Measurements from ENCODE around the gene CLIP2.

The CLIP2 gene

GRCh38 chr7:74286131-74286530, 3.1 kb upstream of the CLIP2 start:
- H3K4me1 ChIP-seq (ENCODE audit: control insufficient read depth in 5 of 5, insufficient read depth in 5 of 5, low read length in 5 of 5): peaks cover 4 to 36% (median 28%) of the 10 kb centered on the region in 5 donors
- no peak overlapping the region for H3K27ac ChIP-seq (ENCODE audit: low read depth, low read length)
- H3K27me3 ChIP-seq (ENCODE audit: control insufficient read depth in 5 of 5, insufficient read depth in 4 of 5, low read length in 5 of 5): peaks cover 0 to 7% (median 0%) of the 10 kb centered on the region in 5 donors
- H3K4me3 ChIP-seq (ENCODE audit: low read depth in 1 of 5, low read length in 5 of 5): no peak overlapping the region
- no peak overlapping the region for H3K9ac ChIP-seq (ENCODE audit: low read length in 5 of 5)
- H3K9me3 ChIP-seq (ENCODE audit: control insufficient read depth in 5 of 5, low read length in 5 of 5): no peaks in the 10 kb centered on the region
- no peaks in the 10 kb centered on the region for H3K36me3 ChIP-seq (ENCODE audit: control insufficient read depth in 5 of 5, insufficient read depth in 5 of 5, low read length in 5 of 5)

GRCh38 chr7:74287303-74288033, 1.7 kb upstream of the CLIP2 start:
- H3K9me3 ChIP-seq (ENCODE audit: control insufficient read depth in 5 of 5, low read length in 5 of 5): no peaks in the 10 kb centered on the region
- H3K4me3 ChIP-seq (ENCODE audit: low read depth in 1 of 5, low read length in 5 of 5): no peak overlapping the region
- peaks cover 4 to 36% (median 30%) of the 10 kb centered on the region in 5 donors for H3K4me1 ChIP-seq (ENCODE audit: control insufficient read depth in 5 of 5, insufficient read depth in 5 of 5, low read length in 5 of 5)
- no peak overlapping the region for H3K9ac ChIP-seq (ENCODE audit: low read length in 5 of 5)
- H3K36me3 ChIP-seq (ENCODE audit: control insufficient read depth in 5 of 5, insufficient read depth in 5 of 5, low read length in 5 of 5): no peaks in the 10 kb centered on the region
- no peak overlapping the region for H3K27ac ChIP-seq (ENCODE audit: low read depth, low read length)
- peaks cover 0 to 7% (median 0%) of the 10 kb centered on the region in 5 donors for H3K27me3 ChIP-seq (ENCODE audit: control insufficient read depth in 5 of 5, insufficient read depth in 4 of 5, low read length in 5 of 5)

GRCh38 chr7:74288034-74288881, 949 bp upstream of the CLIP2 start:
- peak overlapping the region; percentile 54 to 73 (median 65) for H3K4me3 ChIP-seq (ENCODE audit: low read depth in 1 of 5, low read length in 5 of 5)
- no peaks in the 10 kb centered on the region for H3K9me3 ChIP-seq (ENCODE audit: control insufficient read depth in 5 of 5, low read length in 5 of 5)
- H3K27me3 ChIP-seq (ENCODE audit: control insufficient read depth in 5 of 5, insufficient read depth in 4 of 5, low read length in 5 of 5): peaks cover 0 to 7% (median 0%) of the 10 kb centered on the region in 5 donors
- H3K36me3 ChIP-seq (ENCODE audit: control insufficient read depth in 5 of 5, insufficient read depth in 5 of 5, low read length in 5 of 5): no peaks in the 10 kb centered on the region
- H3K4me1 ChIP-seq (ENCODE audit: control insufficient read depth in 5 of 5, insufficient read depth in 5 of 5, low read length in 5 of 5): peaks cover 4 to 43% (median 31%) of the 10 kb centered on the region in 5 donors
- no peak overlapping the region for H3K27ac ChIP-seq (ENCODE audit: low read depth, low read length)
- peak overlapping the region in 2 of 5 donors; percentile 9 to 45 for H3K9ac ChIP-seq (ENCODE audit: low read length in 5 of 5)

- peaks cover 0 to 7% (median 0%) of the 10 kb centered on the region in 5 donors for H3K27me3 ChIP-seq (ENCODE audit: control insufficient read depth in 5 of 5, insufficient read depth in 4 of 5, low read length in 5 of 5)
- no peaks in the 10 kb centered on the region for H3K36me3 ChIP-seq (ENCODE audit: control insufficient read depth in 5 of 5, insufficient read depth in 5 of 5, low read length in 5 of 5)
- H3K9ac ChIP-seq (ENCODE audit: low read length in 5 of 5): peak overlapping the region in 4 of 5 donors; percentile 48 to 79 (median 72)
- H3K4me1 ChIP-seq (ENCODE audit: control insufficient read depth in 5 of 5, insufficient read depth in 5 of 5, low read length in 5 of 5): peaks cover 4 to 51% (median 41%) of the 10 kb centered on the region in 5 donors
- no peak overlapping the region for H3K27ac ChIP-seq (ENCODE audit: low read depth, low read length)
- no peaks in the 10 kb centered on the region for H3K9me3 ChIP-seq (ENCODE audit: control insufficient read depth in 5 of 5, low read length in 5 of 5)
- H3K4me3 ChIP-seq (ENCODE audit: low read depth in 1 of 5, low read length in 5 of 5): peak overlapping the region in 4 of 5 donors; percentile 63 to 76 (median 70)
Observed at GRCh38 chr7:74289659-74290552, 699 bp downstream of the CLIP2 start.

- H3K4me3 ChIP-seq (ENCODE audit: low read depth in 1 of 5, low read length in 5 of 5): peak overlapping the region in 4 of 5 donors; percentile 63 to 76 (median 70)
- H3K27ac ChIP-seq (ENCODE audit: low read depth, low read length): no peak overlapping the region
- peaks cover 0 to 7% (median 0%) of the 10 kb centered on the region in 5 donors for H3K27me3 ChIP-seq (ENCODE audit: control insufficient read depth in 5 of 5, insufficient read depth in 4 of 5, low read length in 5 of 5)
- H3K36me3 ChIP-seq (ENCODE audit: control insufficient read depth in 5 of 5, insufficient read depth in 5 of 5, low read length in 5 of 5): no peaks in the 10 kb centered on the region
- peak overlapping the region in 4 of 5 donors; percentile 48 to 79 (median 72) for H3K9ac ChIP-seq (ENCODE audit: low read length in 5 of 5)
- H3K4me1 ChIP-seq (ENCODE audit: control insufficient read depth in 5 of 5, insufficient read depth in 5 of 5, low read length in 5 of 5): peaks cover 6 to 54% (median 41%) of the 10 kb centered on the region in 5 donors
- H3K9me3 ChIP-seq (ENCODE audit: control insufficient read depth in 5 of 5, low read length in 5 of 5): no peaks in the 10 kb centered on the region
Observed at GRCh38 chr7:74290553-74290950, 1.3 kb downstream of the CLIP2 start.

- Histone ChIP-seq H3K9ac (ENCODE audit: low read length in 5 of 5) (no peak overlapping the region), H3K27me3 (ENCODE audit: control insufficient read depth in 5 of 5, insufficient read depth in 4 of 5, low read length in 5 of 5) (peaks cover 0 to 7% (median 0%) of the 10 kb centered on the region in 5 donors), H3K4me3 (ENCODE audit: low read depth in 1 of 5, low read length in 5 of 5) (peak overlapping the region in 3 of 5 donors; percentile 63 to 76 (median 73)), H3K4me1 (ENCODE audit: control insufficient read depth in 5 of 5, insufficient read depth in 5 of 5, low read length in 5 of 5) (peaks cover 6 to 54% (median 41%) of the 10 kb centered on the region in 5 donors), H3K36me3 (ENCODE audit: control insufficient read depth in 5 of 5, insufficient read depth in 5 of 5, low read length in 5 of 5) (no peaks in the 10 kb centered on the region), H3K27ac (ENCODE audit: low read depth, low read length) (no peak overlapping the region), H3K9me3 (ENCODE audit: control insufficient read depth in 5 of 5, low read length in 5 of 5) (no peaks in the 10 kb centered on the region)
Observed at GRCh38 chr7:74290981-74291441, 1.8 kb downstream of the CLIP2 start.

GRCh38 chr7:74291535-74291934, 2.3 kb downstream of the CLIP2 start:
- Histone ChIP-seq H3K36me3 (ENCODE audit: control insufficient read depth in 5 of 5, insufficient read depth in 5 of 5, low read length in 5 of 5) (no peaks in the 10 kb centered on the region), H3K27me3 (ENCODE audit: control insufficient read depth in 5 of 5, insufficient read depth in 4 of 5, low read length in 5 of 5) (peaks cover 0 to 7% (median 0%) of the 10 kb centered on the region in 5 donors), H3K9me3 (ENCODE audit: control insufficient read depth in 5 of 5, low read length in 5 of 5) (no peaks in the 10 kb centered on the region), H3K4me3 (ENCODE audit: low read depth in 1 of 5, low read length in 5 of 5) (no peak overlapping the region), H3K9ac (ENCODE audit: low read length in 5 of 5) (no peak overlapping the region), H3K4me1 (ENCODE audit: control insufficient read depth in 5 of 5, insufficient read depth in 5 of 5, low read length in 5 of 5) (peaks cover 6 to 54% (median 41%) of the 10 kb centered on the region in 5 donors), H3K27ac (ENCODE audit: low read depth, low read length) (no peak overlapping the region)

- H3K9ac ChIP-seq (ENCODE audit: low read length in 5 of 5): no peak overlapping the region
- peaks cover 6 to 53% (median 40%) of the 10 kb centered on the region in 5 donors for H3K4me1 ChIP-seq (ENCODE audit: control insufficient read depth in 5 of 5, insufficient read depth in 5 of 5, low read length in 5 of 5)
- H3K9me3 ChIP-seq (ENCODE audit: control insufficient read depth in 5 of 5, low read length in 5 of 5): no peaks in the 10 kb centered on the region
- no peaks in the 10 kb centered on the region for H3K36me3 ChIP-seq (ENCODE audit: control insufficient read depth in 5 of 5, insufficient read depth in 5 of 5, low read length in 5 of 5)
- H3K27ac ChIP-seq (ENCODE audit: low read depth, low read length): no peak overlapping the region
- peaks cover 0 to 7% (median 0%) of the 10 kb centered on the region in 5 donors for H3K27me3 ChIP-seq (ENCODE audit: control insufficient read depth in 5 of 5, insufficient read depth in 4 of 5, low read length in 5 of 5)
- H3K4me3 ChIP-seq (ENCODE audit: low read depth in 1 of 5, low read length in 5 of 5): no peak overlapping the region
Observed at GRCh38 chr7:74292757-74293576, 3.8 kb downstream of the CLIP2 start.

GRCh38 chr7:74293577-74293908, 4.3 kb downstream of the CLIP2 start:
- Histone ChIP-seq H3K36me3 (ENCODE audit: control insufficient read depth in 5 of 5, insufficient read depth in 5 of 5, low read length in 5 of 5) (no peaks in the 10 kb centered on the region), H3K9ac (ENCODE audit: low read length in 5 of 5) (no peak overlapping the region), H3K27ac (ENCODE audit: low read depth, low read length) (no peak overlapping the region), H3K9me3 (ENCODE audit: control insufficient read depth in 5 of 5, low read length in 5 of 5) (no peaks in the 10 kb centered on the region), H3K4me3 (ENCODE audit: low read depth in 1 of 5, low read length in 5 of 5) (no peak overlapping the region), H3K27me3 (ENCODE audit: control insufficient read depth in 5 of 5, insufficient read depth in 4 of 5, low read length in 5 of 5) (peaks cover 0 to 7% (median 0%) of the 10 kb centered on the region in 5 donors), H3K4me1 (ENCODE audit: control insufficient read depth in 5 of 5, insufficient read depth in 5 of 5, low read length in 5 of 5) (peaks cover 4 to 47% (median 35%) of the 10 kb centered on the region in 5 donors)
